HCT116 (cell line): ENCODE measurements around the gene SLCO2B1. TPM values are rescaled to one million over a fixed set of nuclear protein-coding genes. Genes with fewer than 3 reads are reported as not detected.

ENCODE experiments used
- ATAC-seq: fragments of 200-7000 bp; cut with Tn5 transposase; 2 replicates; pipeline ENCODE4 v1.9.1; 2020; ENCODE audit warnings: mild to moderate bottlenecking, moderate library complexity
- BruUV-seq: library from RNA; stranded (reverse); fragments of 400-500 nt; replicated peaks from 2 replicates; lab custom pipeline; 2021; lab: Mats Ljungman, UMichigan
- CTCF ChIA-PET: fragments of 300-600 bp; sonication (Branson Sonifier 250); formaldehyde crosslinking; loops from one replicate; lab custom pipeline; 2021; ENCODE audit warnings: antibody characterized with exemption; lab: Charles Lee
- POLR2A ChIA-PET: fragments of 300-600, 350-600 bp; sonication (Branson Sonifier 250); formaldehyde crosslinking; loops from one replicate; lab custom pipeline; 2021; ENCODE audit warnings: antibody characterized with exemption; lab: Charles Lee
- RAD21 ChIA-PET, 2 experiments: fragments of 300-600 bp; sonication (Branson Sonifier 250); formaldehyde crosslinking; loops; one replicate each; lab custom pipeline; 2023; ENCODE audit warnings: low total read pairs in 2 of 2; ENCODE audit not compliant: uncharacterized antibody in 2 of 2, unreplicated experiment in 2 of 2, low non-redundant PET in 1 of 2; lab: Charles Lee
- DNase-seq: peaks from one replicate; pipeline ENCODE4 v3.0.0-alpha.2; 2010; ENCODE audit warnings: low read depth, low spot score
- H2AFZ ChIP-seq: fragments of 200-600 bp; shearing (Covaris generic), sonication (generic); 2 replicates; pipeline ENCODE4 v1.6.1; 2017; ENCODE audit warnings: low read depth, mixed run types, mixed read lengths, antibody characterized with exemption, low read length; ENCODE audit not compliant: poor library complexity, severe bottlenecking
- H3K27ac ChIP-seq: 2 replicates; pipeline ENCODE4 v1.5.1; 2012; ENCODE audit warnings: low read depth, low read length
- H3K27me3 ChIP-seq: fragments of 200-600 bp; sonication (generic); 2 replicates; pipeline ENCODE4 v1.6.1; 2016; ENCODE audit warnings: mixed run types, low read length, mixed read lengths; ENCODE audit not compliant: insufficient read depth
- H3K36me3 ChIP-seq, 2 experiments: fragments of 200-500 bp in 1 of 2; fragments of 200-600 bp in 1 of 2; sonication (Bioruptor generic) in 1 of 2; sonication (generic) in 1 of 2; 2 replicates each; pipeline versions ENCODE4 v1.5.1 to v1.6.1; 2014 to 2016; ENCODE audit warnings: low read length in 2 of 2, inconsistent platforms in 1 of 2, mixed read lengths in 1 of 2, mixed run types in 1 of 2; ENCODE audit not compliant: insufficient read depth in 2 of 2, control insufficient read depth in 1 of 2
- H3K4me1 ChIP-seq, 2 experiments: fragments of 200-600 bp in 1 of 2; sonication (generic) in 1 of 2; 2 replicates each; pipeline versions ENCODE4 v1.5.1 to v1.6.1; 2012 to 2017; ENCODE audit warnings: low read length in 2 of 2, inconsistent platforms in 1 of 2, mild to moderate bottlenecking in 1 of 2, mixed read lengths in 1 of 2, mixed run types in 1 of 2, moderate library complexity in 1 of 2; ENCODE audit not compliant: insufficient read depth in 2 of 2, control insufficient read depth in 1 of 2
- H3K4me2 ChIP-seq: fragments of 200-600 bp; sonication (generic); 2 replicates; pipeline ENCODE4 v1.6.1; 2017; ENCODE audit warnings: mixed run types, low read length, mixed read lengths
- H3K4me3 ChIP-seq, 2 experiments: fragments of 200-600 bp in 1 of 2; sonication (generic) in 1 of 2; replicated peaks in 1 of 2; 2 replicates each; pipeline ENCODE4 v1.5.1; 2011 to 2016; ENCODE audit warnings: low read length in 2 of 2, control low read depth in 1 of 2, low read depth in 1 of 2, mild to moderate bottlenecking in 1 of 2, mixed read lengths in 1 of 2, mixed run types in 1 of 2
- H3K79me2 ChIP-seq: fragments of 200-600 bp; sonication (generic); 2 replicates; pipeline ENCODE4 v1.6.1; 2017; ENCODE audit warnings: mild to moderate bottlenecking, mixed run types, low read length, moderate library complexity, mixed read lengths; ENCODE audit not compliant: insufficient read depth
- H3K9ac ChIP-seq: fragments of 200-600 bp; sonication (generic); 2 replicates; pipeline ENCODE4 v1.6.1; 2016; ENCODE audit warnings: low read length, mixed read lengths
- H3K9me2 ChIP-seq: fragments of 200-600 bp; sonication (generic), shearing (Covaris generic); 2 replicates; pipeline ENCODE4 v1.6.1; 2017; ENCODE audit warnings: mixed run types, mild to moderate bottlenecking, moderate library complexity; ENCODE audit not compliant: insufficient read depth
- H3K9me3 ChIP-seq, 2 experiments: fragments of 200-500 bp in 1 of 2; fragments of 200-600 bp in 1 of 2; sonication (Bioruptor generic) in 1 of 2; sonication (generic) in 1 of 2; 2 replicates each; pipeline ENCODE4 v1.6.1; 2014 to 2017; ENCODE audit warnings: low read length in 2 of 2, mixed read lengths in 2 of 2, inconsistent platforms in 1 of 2, low read depth in 1 of 2, mild to moderate bottlenecking in 1 of 2, mixed run types in 1 of 2, moderate library complexity in 1 of 2; ENCODE audit not compliant: control insufficient read depth in 1 of 2, insufficient read depth in 1 of 2
- H4K20me1 ChIP-seq: fragments of 200-600 bp; sonication (generic), shearing (Covaris generic); 2 replicates; pipeline ENCODE4 v1.6.1; 2017; ENCODE audit warnings: mixed run types, mild to moderate bottlenecking, moderate library complexity; ENCODE audit not compliant: insufficient read depth
- CEBPB ChIP-seq: IDR thresholded peaks from 2 replicates; pipeline ENCODE4 v1.6.1; 2012; ENCODE audit warnings: low read depth
- EGR1 ChIP-seq: IDR thresholded peaks from 2 replicates; pipeline ENCODE4 v1.6.1; 2012; ENCODE audit warnings: low read depth
- ELF1 ChIP-seq: IDR thresholded peaks from 2 replicates; pipeline ENCODE4 v1.6.1; 2012; ENCODE audit warnings: low read depth, borderline replicate concordance
- EZH2 ChIP-seq: fragments of 200-600 bp; sonication (generic); IDR thresholded peaks from 2 replicates; pipeline ENCODE4 v1.6.1; 2017; ENCODE audit warnings: antibody characterized with exemption, mixed run types
- EZH2phosphoT487 ChIP-seq: fragments of 200-600 bp; IDR thresholded peaks from 2 replicates; pipeline ENCODE4 v1.6.1; 2018; ENCODE audit warnings: antibody characterized with exemption, borderline replicate concordance
- JUND ChIP-seq: IDR thresholded peaks from 2 replicates; pipeline ENCODE4 v1.6.1; 2012
- POLR2A ChIP-seq: IDR thresholded peaks from 2 replicates; pipeline ENCODE4 v1.7.0; 2011; ENCODE audit warnings: borderline replicate concordance; ENCODE audit not compliant: insufficient read depth, insufficient read length; ENCODE audit errors: extremely low read depth
- REST ChIP-seq: IDR thresholded peaks from 2 replicates; pipeline ENCODE4 v1.6.1; 2012; ENCODE audit warnings: low read depth
- SIN3A ChIP-seq: IDR thresholded peaks from 2 replicates; pipeline ENCODE4 v1.6.1; 2012; ENCODE audit warnings: low read depth
- SP1 ChIP-seq: IDR thresholded peaks from 2 replicates; pipeline ENCODE4 v1.6.1; 2012; ENCODE audit warnings: low read depth
- SRF ChIP-seq: IDR thresholded peaks from 2 replicates; pipeline ENCODE4 v1.6.1; 2012; ENCODE audit warnings: low read depth
- TCF7L2 ChIP-seq: IDR thresholded peaks from 2 replicates; pipeline ENCODE4 v1.7.0; 2011; ENCODE audit warnings: borderline replicate concordance, inconsistent platforms; ENCODE audit not compliant: insufficient read depth, insufficient read length; ENCODE audit errors: extremely low read depth
- ZBTB33 ChIP-seq: IDR thresholded peaks from 2 replicates; pipeline ENCODE4 v1.6.1; 2011; ENCODE audit warnings: mild to moderate bottlenecking, low read length, moderate library complexity; ENCODE audit not compliant: insufficient replicate concordance; ENCODE audit errors: extremely low read depth
- intact Hi-C: fragments of 100-400 bp; cut with micrococcal nuclease; formaldehyde crosslinking; loops from 2 replicates; pipeline ENCODE4 v1.10.0; 2022
- total RNA-seq: library from RNA; stranded (reverse); gene quantifications from one replicate; pipeline ENCODE4 v1.2.1, GENCODE V29; 2021; ENCODE audit not compliant: unreplicated experiment

The SLCO2B1 gene
- total RNA-seq, 1 experiment from 2014 or later = 0.81 TPM

GRCh38 chr11:75154646-75155569 is 4.0 kb downstream of the SLCO2B1 start:
- ATAC-seq (no peak), DNase-seq (no peak)
- no peaks in the 10 kb centered on the region for H3K79me2 ChIP-seq
- peaks cover 0 to 10% of the 10 kb centered on the region in 2 experiments; a peak in 2 of 4 replicates for H3K4me1 ChIP-seq
- ChIA-PET CTCF (interaction anchor here (1.0 to 2.3 kb wide), 3 partner anchors 10 to 50 kb away, joined by 4 to 10 read pairs (median 9); no protein-coding TSS in a partner anchor), RAD21 (no interaction called here), POLR2A (interaction anchor here (0.7 kb wide), 1 partner anchor 14 kb away, joined by 3 read pairs; no protein-coding TSS in a partner anchor)
- no peak overlapping the region for H3K4me3 ChIP-seq
- H4K20me1 ChIP-seq = no peaks in the 10 kb centered on the region
- TF ChIP-seq ZBTB33 (no peak), SIN3A (no peak), SP1 (no peak), TCF7L2 (no peak), EZH2 (no peak), ELF1 (no peak), EGR1 (no peak), REST (no peak), JUND (no peak), SRF (no peak), CEBPB (no peak), POLR2A (no peak), EZH2phosphoT487 (no peak)
- no peak overlapping the region for H2AFZ ChIP-seq
- no peaks in the 10 kb centered on the region for H3K36me3 ChIP-seq
- BruUV-seq = no TSS peak
- no peak overlapping the region for H3K9ac ChIP-seq
- H3K27ac ChIP-seq = no peak overlapping the region
- intact Hi-C loops = no loop called here
- peaks cover 4% of the 10 kb centered on the region; the same call in 1 of the 2 replicates for H3K27me3 ChIP-seq
- no peaks in the 10 kb centered on the region for H3K9me2 ChIP-seq
- no peak overlapping the region for H3K4me2 ChIP-seq
- no peaks in the 10 kb centered on the region for H3K9me3 ChIP-seq
